Gastrocnemius medialis (tissue), 4 donors: ENCODE results near the gene PIGL. TPM values are rescaled to one million over a fixed set of nuclear protein-coding genes. Genes with fewer than 3 reads are reported as not detected.
"Not testable (repeated sequence)": the region's sequence is repeated elsewhere in the genome, so short reads cannot be mapped to it uniquely, and the experiment has no call there.

Source experiments
- ATAC-seq, 2 donors: fragments of 150-250 bp; one replicate each; pipeline ENCODE4 v1.9.1; 2016
- DNase-seq, 2 donors: peaks; one replicate each; pipeline ENCODE4 v3.0.0-alpha.2; 2019
- H3K27ac ChIP-seq, 4 donors: fragments of 200-600 bp; sonication (generic); 1 replicate in 1 of 4; 2 replicates in 3 of 4; pipeline ENCODE4 v1.5.1; 2016 to 2018; ENCODE audit warnings: mild to moderate bottlenecking in 2 of 4, moderate library complexity in 1 of 4
- H3K27me3 ChIP-seq, 3 donors: fragments of 200-600 bp; sonication (generic) in 2 of 3; 1 replicate in 1 of 3; 2 replicates in 2 of 3; pipeline versions ENCODE4 v1.5.1 to v1.6.0; 2016 to 2019; ENCODE audit warnings: mild to moderate bottlenecking in 1 of 3, moderate library complexity in 1 of 3
- H3K36me3 ChIP-seq, 2 donors: fragments of 200-600 bp; sonication (generic) in 1 of 2; one replicate each; pipeline ENCODE4 v1.5.1; 2017 to 2018
- H3K4me1 ChIP-seq, 2 donors: fragments of 200-600 bp; sonication (generic) in 1 of 2; one replicate each; pipeline ENCODE4 v1.5.1; 2016 to 2017; ENCODE audit warnings: mild to moderate bottlenecking in 2 of 2
- H3K4me3 ChIP-seq, 4 donors: fragments of 200-600 bp; sonication (generic) in 3 of 4; 1 replicate in 1 of 4; 2 replicates in 3 of 4; pipeline ENCODE4 v1.5.1; 2016 to 2019; ENCODE audit warnings: mild to moderate bottlenecking in 2 of 4
- H3K9me3 ChIP-seq, 3 donors: fragments of 200-600 bp; sonication (generic) in 2 of 3; 1 replicate in 1 of 3; 2 replicates in 2 of 3; pipeline ENCODE4 v1.5.1; 2016 to 2019
- CTCF ChIP-seq, 5 experiments: fragments of 450-650 bp in 3 of 5; fragments of 200-600 bp in 2 of 5; sonication (generic) in 2 of 5; IDR thresholded peaks in 4 of 5; conservative IDR thresholded peaks in 1 of 5; 1 replicate in 4 of 5; 2 replicates in 1 of 5; pipeline ENCODE4 v1.5.1; 2016 to 2019; ENCODE audit warnings: antibody characterized with exemption in 5 of 5, mild to moderate bottlenecking in 3 of 5, moderate library complexity in 3 of 5
- POLR2A ChIP-seq, 2 donors: fragments of 450-650 bp; IDR thresholded peaks; one replicate each; pipeline ENCODE4 v1.6.1; 2017; ENCODE audit warnings: antibody characterized with exemption in 2 of 2, mild to moderate bottlenecking in 2 of 2, moderate library complexity in 2 of 2
- in situ Hi-C, 4 donors: fragments of 200-750 bp; cut with MboI; loops; one replicate each; pipeline versions ENCODE4 v1.15.0 to v1.8.0; 2017; ENCODE audit warnings: low sequenced_read_pairs in 4 of 4
- intact Hi-C: fragments of 100-400 bp; cut with DNase I; formaldehyde crosslinking; loops from one replicate; pipeline ENCODE4 v1.15.1; 2023; ENCODE audit warnings: low total_unique reads
- total RNA-seq, 4 donors: library from RNA; depleted of rRNA; stranded (reverse); fragments of >200 nt; gene quantifications; one replicate each; pipeline versions ENCODE4 v1.1.0 to v1.2.3, GENCODE V29; 2016

Gene PIGL
- total RNA-seq, 4 donors from 2014 or later, result 6.2 to 7.4 (median 7.0) TPM

- Histone ChIP-seq H3K4me3 (peak overlapping the region; percentile 87 to 100 (median 94)), H3K36me3 (no peaks in the 10 kb centered on the region), H3K27me3 (no peaks in the 10 kb centered on the region), H3K27ac (peak overlapping the region; percentile 93 to 97 (median 96)), H3K4me1 (peaks cover 47% of the 10 kb centered on the region in 2 donors), H3K9me3 (no peaks in the 10 kb centered on the region)
- DNase-seq (peak in 1 of 2 donors; percentile 58), ATAC-seq (peak; percentile 34 to 47)
- TF ChIP-seq CTCF (IDR thresholded peaks at IDR 0.05 in 4 of 5, conservative IDR thresholded peaks at IDR 0.05 in 1 of 5), result no peak
- TF ChIP-seq POLR2A (IDR thresholded peaks at IDR 0.05), result no peak
- in situ Hi-C loops (no loop called here), intact Hi-C loops (loop anchor here (2.0 to 5.0 kb wide), 3 partner anchors 43 to 221 kb away; partner anchors contain the start of genes TTC19 and ZSWIM7)
Measured at GRCh38 chr17:16215965-16216316, 1.1 kb upstream of the PIGL start.

GRCh38 chr17:16216341-16217001 lies 539 bp upstream of the PIGL start:
- Histone ChIP-seq H3K27ac (peak overlapping the region; percentile 93 to 97 (median 96)), H3K4me1 (peaks cover 43 to 46% of the 10 kb centered on the region in 2 donors), H3K4me3 (peak overlapping the region; percentile 87 to 100 (median 94))
- H3K9me3 ChIP-seq, H3K27me3 ChIP-seq, DNase-seq, in situ Hi-C loops, H3K36me3 ChIP-seq, ATAC-seq: not testable (repeated sequence)
- intact Hi-C loops, result loop anchor here (2.0 to 5.0 kb wide), 3 partner anchors 42 to 221 kb away; partner anchors contain the start of genes TTC19 and ZSWIM7

- Histone ChIP-seq H3K36me3 (no peaks in the 10 kb centered on the region), H3K27me3 (no peaks in the 10 kb centered on the region), H3K4me1 (peaks cover 10 to 12% of the 10 kb centered on the region in 2 donors), H3K4me3 (no peak overlapping the region), H3K27ac (no peak overlapping the region), H3K9me3 (no peaks in the 10 kb centered on the region)
- TF ChIP-seq CTCF (IDR thresholded peaks at IDR 0.05 in 4 of 5, conservative IDR thresholded peaks at IDR 0.05 in 1 of 5), result no peak
- intact Hi-C loops (no loop called here), in situ Hi-C loops (no loop called here)
- ATAC-seq (no peak), DNase-seq (no peak)
Measured at GRCh38 chr17:16222406-16222805, 5.4 kb downstream of the PIGL start.

GRCh38 chr17:16229912-16230561 lies 13.0 kb downstream of the PIGL start:
- intact Hi-C loops, result not testable (repeated sequence)

GRCh38 chr17:16232391-16232790 lies 15.4 kb downstream of the PIGL start:
- Histone ChIP-seq H3K27me3 (no peaks in the 10 kb centered on the region), H3K36me3 (no peaks in the 10 kb centered on the region), H3K27ac (no peak overlapping the region), H3K4me1 (no peaks in the 10 kb centered on the region), H3K4me3 (no peak overlapping the region), H3K9me3 (no peaks in the 10 kb centered on the region)
- in situ Hi-C loops (no loop called here), intact Hi-C loops (no loop called here)
- ATAC-seq (no peak), DNase-seq (no peak)
- TF ChIP-seq POLR2A (IDR thresholded peaks at IDR 0.05) (no peak), CTCF (IDR thresholded peaks at IDR 0.05 in 4 of 5, conservative IDR thresholded peaks at IDR 0.05 in 1 of 5) (no peak)

More at GRCh38 chr17:16229912-16230561, 13.0 kb downstream of the PIGL start:
- H3K4me1 ChIP-seq, H3K9me3 ChIP-seq, in situ Hi-C loops, H3K27ac ChIP-seq, H3K27me3 ChIP-seq, H3K4me3 ChIP-seq, H3K36me3 ChIP-seq, DNase-seq, ATAC-seq: not testable (repeated sequence)
